Fibroblast of skin of scalp (primary cell): ENCODE measurements around the gene LYPD6B.

Experiments used
- DNase-seq: peaks from one replicate; pipeline ENCODE4 v3.0.0-alpha.2; 2013

The LYPD6B gene

GRCh38 chr2:149164296-149164695 is 125.8 kb downstream of the LYPD6B start:
- no peak for DNase-seq

GRCh38 chr2:149164827-149165226 is 126.3 kb downstream of the LYPD6B start:
- no peak for DNase-seq

GRCh38 chr2:149167001-149167780 is 128.7 kb downstream of the LYPD6B start:
- DNase-seq: no peak

DNA sequence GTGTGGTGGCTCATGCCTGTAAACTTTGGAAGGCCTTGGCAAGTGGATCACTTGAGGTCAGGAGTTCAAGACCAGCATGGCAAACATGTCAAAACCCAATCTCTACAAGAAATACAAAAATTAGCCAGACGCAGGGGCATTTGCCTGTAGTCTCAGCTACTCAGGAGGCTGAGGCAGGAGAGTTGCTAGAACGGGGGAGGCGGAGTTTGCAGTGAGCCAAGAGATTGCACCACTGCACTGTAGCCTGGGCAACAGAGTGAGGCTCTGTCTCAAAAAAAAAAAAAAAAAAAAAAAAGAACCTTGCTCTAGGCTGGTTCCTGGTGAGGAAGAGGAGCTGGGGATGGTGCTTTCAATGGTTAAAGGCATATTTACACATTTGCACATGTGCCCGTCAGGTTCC is 129.4 kb downstream of the LYPD6B start:
- DNase-seq: no peak

- DNase-seq: no peak
These were observed 131.2 kb downstream of the LYPD6B start for GRCh38 chr2:149169656-149170055.

- no peak for DNase-seq
These were observed 131.7 kb downstream of the LYPD6B start for GRCh38 chr2:149170156-149170555.

DNA sequence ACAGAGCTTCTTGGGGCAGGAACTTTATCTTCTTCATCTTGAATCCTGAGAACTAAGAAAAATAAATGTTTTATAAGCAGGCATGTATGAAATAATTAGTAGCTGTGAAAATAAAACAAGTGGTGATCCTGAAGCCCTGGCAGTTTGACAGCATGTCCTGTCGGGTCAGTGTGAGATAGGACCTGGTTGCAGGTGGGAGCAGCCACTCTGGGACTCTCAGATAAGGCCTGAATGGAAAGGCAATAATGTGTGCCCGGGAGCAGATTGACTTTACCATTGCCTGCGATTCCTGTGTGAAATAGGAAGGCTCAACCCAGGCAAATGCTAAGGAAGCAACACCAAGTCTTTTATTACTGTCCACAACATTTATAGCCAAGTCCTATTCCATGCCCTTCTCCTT is 132.4 kb downstream of the LYPD6B start:
- DNase-seq: no peak

GRCh38 chr2:149173220-149173619 is 134.7 kb downstream of the LYPD6B start:
- DNase-seq: no peak

- no peak for DNase-seq
These were observed 137.5 kb downstream of the LYPD6B start for GRCh38 chr2:149175956-149176355.

GRCh38 chr2:149178612-149179011 is 140.1 kb downstream of the LYPD6B start:
- no peak for DNase-seq

DNA sequence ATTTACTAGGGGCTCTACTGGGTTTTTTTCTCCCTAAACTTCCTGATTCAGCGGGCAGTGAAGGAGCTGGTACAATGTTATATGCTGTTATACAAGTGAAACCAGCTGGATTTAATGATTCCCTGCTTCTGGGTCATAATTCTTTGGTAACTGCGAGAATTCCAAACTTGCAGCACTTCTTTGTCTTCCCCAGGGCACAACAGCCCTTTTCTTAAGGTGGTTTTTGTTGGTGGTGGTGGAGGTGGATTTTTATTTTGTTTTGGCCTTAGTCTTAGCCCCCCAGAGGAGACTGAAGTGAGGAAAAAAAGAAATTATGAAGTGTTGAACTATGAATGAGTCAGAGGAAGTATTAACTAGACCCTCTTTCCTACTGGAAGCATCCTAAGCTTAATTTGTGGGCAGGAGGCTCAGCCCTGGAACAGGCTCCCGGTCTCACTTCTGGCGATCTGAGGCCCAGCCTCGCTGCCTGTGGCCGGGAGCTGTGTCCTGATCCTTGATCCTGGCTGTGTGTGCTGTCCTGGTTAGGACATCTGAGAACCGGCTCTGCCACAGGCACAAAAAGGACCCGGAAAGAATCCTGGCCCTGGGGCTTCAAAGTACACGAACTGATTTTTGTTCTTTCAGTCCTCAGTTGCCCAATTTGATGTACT is 141.9 kb downstream of the LYPD6B start:
- peak; percentile 38 for DNase-seq

GRCh38 chr2:149183187-149183586 is 144.7 kb downstream of the LYPD6B start:
- DNase-seq: no peak

GRCh38 chr2:149184991-149185390 is 146.5 kb downstream of the LYPD6B start:
- peak; percentile 17 for DNase-seq

GRCh38 chr2:149185942-149186490 is 147.5 kb downstream of the LYPD6B start:
- no peak for DNase-seq

- no peak for DNase-seq
These were observed 148.6 kb downstream of the LYPD6B start for GRCh38 chr2:149187057-149187456.

DNA sequence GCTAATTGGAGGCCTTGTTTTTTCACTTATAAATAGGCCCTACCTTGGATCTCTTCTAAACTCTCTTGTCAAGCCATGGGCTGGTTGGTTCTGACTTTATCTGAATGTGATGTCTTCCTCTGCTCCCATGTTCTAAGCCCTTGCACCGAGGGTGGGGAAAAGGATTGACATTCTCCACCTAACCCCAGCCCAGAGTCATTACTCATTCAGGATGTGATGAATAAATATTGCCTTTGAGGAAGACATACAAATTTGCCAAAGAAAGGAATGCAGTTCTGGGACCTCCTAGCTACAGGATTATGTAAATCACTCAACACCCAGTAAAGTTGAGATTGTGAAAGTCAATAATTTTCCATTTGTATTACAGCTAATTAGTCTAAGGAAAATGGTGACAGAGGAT is 149.8 kb downstream of the LYPD6B start:
- DNase-seq: peak; percentile 15

GRCh38 chr2:149189769-149190168 is 151.3 kb downstream of the LYPD6B start:
- no peak for DNase-seq

- DNase-seq: no peak
These were observed 153.4 kb downstream of the LYPD6B start for GRCh38 chr2:149191915-149192314.

DNA sequence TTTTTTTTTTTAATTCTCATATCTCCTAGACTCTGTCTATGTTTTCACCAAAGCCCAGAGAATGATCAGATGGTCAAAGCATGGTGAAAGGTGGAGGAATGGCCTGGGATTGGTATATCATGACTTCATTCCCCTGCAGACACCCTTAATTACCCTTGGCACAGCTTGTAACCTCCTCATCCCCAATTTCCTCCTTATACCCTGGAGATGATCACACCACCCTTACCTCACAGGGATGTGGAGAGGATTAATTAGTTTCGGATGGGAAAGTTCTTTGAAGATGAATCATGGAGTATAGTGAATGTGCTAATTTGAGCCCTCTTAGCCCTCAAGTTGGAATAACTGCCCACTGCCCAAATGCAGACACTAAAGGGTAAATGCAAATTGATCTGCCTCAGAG is 153.9 kb downstream of the LYPD6B start:
- peak; percentile 37 for DNase-seq

- no peak for DNase-seq
These were observed 161.6 kb downstream of the LYPD6B start for GRCh38 chr2:149200109-149200520.

- DNase-seq: no peak
These were observed 166.2 kb downstream of the LYPD6B start for GRCh38 chr2:149204686-149205085.

DNA sequence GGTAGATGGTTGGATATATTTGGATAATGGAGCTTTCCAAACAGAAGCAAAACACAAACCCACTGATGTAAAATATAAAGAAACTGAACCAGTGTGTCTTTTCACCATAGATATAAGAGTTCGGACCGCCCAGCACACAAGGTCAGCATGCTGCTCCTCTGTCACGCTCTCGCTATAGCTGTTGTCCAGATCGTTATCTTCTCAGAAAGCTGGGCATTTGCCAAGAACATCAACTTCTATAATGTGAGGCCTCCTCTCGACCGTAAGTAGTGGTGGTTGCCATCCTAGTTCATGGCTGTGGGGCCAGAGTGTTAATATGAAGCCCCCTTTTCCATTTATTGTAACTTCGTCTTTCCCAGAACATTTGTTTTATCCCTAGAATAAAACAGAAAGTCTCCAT is 166.6 kb downstream of the LYPD6B start:
- no peak for DNase-seq

GRCh38 chr2:149213764-149214493 is 175.4 kb downstream of the LYPD6B start:
- no peak for DNase-seq
